ENCODE results near the gene LNX1. TPM values are rescaled to one million over a fixed set of nuclear protein-coding genes. Genes with fewer than 3 reads are reported as not detected.

Gene LNX1
- total RNA-seq, 1 donor from 2014 or later: 0.10 TPM

- H3K4me1 Mint-ChIP-seq (ENCODE audit: low read depth, unreplicated experiment): no peaks in the 10 kb centered on the region
- H3K27me3 Mint-ChIP-seq (ENCODE audit: unreplicated experiment): peaks cover 1% of the 10 kb centered on the region
- H3K27ac Mint-ChIP-seq (ENCODE audit: unreplicated experiment): no peak overlapping the region
- DNase-seq: no peak
- H3K9me3 Mint-ChIP-seq (ENCODE audit: unreplicated experiment): peaks cover 2% of the 10 kb centered on the region
- no peaks in the 10 kb centered on the region for H3K36me3 Mint-ChIP-seq (ENCODE audit: unreplicated experiment)
- no peak overlapping the region for H3K4me3 Mint-ChIP-seq (ENCODE audit: unreplicated experiment)
- TF ChIP-seq, protein P1, sequence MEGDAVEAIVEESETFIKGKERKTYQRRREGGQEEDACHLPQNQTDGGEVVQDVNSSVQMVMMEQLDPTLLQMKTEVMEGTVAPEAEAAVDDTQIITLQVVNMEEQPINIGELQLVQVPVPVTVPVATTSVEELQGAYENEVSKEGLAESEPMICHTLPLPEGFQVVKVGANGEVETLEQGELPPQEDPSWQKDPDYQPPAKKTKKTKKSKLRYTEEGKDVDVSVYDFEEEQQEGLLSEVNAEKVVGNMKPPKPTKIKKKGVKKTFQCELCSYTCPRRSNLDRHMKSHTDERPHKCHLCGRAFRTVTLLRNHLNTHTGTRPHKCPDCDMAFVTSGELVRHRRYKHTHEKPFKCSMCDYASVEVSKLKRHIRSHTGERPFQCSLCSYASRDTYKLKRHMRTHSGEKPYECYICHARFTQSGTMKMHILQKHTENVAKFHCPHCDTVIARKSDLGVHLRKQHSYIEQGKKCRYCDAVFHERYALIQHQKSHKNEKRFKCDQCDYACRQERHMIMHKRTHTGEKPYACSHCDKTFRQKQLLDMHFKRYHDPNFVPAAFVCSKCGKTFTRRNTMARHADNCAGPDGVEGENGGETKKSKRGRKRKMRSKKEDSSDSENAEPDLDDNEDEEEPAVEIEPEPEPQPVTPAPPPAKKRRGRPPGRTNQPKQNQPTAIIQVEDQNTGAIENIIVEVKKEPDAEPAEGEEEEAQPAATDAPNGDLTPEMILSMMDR (IDR thresholded peaks at IDR 0.05; ENCODE audit: partially characterized antibody, unreplicated experiment): no peak
Observed at GRCh38 chr4:53479736-53480525, 111.4 kb downstream of the LNX1 start.

DNA sequence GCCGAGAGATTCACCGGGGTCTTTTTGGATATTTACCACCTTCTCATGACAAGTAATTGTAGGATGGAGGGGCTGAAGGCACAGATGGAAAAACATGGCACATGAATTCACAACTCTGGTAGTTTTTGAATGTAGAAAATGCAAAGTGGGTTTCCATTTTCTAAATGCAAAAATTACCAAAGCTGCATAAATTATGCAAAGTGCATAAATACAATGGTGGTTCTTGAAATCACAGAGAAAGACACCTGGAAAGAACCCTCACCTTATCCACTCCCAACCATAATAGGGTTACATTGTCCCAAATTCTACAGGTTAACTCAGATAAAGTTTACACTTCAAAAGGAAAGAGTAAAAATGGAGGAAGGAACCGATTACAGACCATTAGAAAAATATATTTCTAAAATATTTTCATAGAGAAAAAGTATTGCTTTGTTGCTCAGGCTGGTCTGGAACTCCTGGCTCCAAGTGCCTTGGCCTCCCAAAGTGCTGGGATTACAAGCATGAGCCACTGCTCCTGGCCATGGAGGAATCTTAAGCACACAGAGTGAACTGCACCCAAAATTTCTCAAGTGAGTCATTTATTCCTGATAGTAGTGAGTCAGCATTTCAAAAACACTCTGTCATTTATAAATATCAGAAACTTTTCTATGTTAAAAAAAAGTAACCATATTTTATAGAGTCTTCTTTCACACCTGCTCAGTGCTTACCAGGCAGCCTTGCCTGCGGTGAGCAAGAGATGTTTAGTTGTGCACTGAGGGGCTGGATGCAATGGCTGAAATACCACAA is 112.4 kb downstream of the LNX1 start:
- no peak for DNase-seq
- no peaks in the 10 kb centered on the region for H3K4me1 Mint-ChIP-seq (ENCODE audit: low read depth, unreplicated experiment)
- TF ChIP-seq, protein P1 (IDR thresholded peaks at IDR 0.05; ENCODE audit: partially characterized antibody, unreplicated experiment): no peak
- H3K27me3 Mint-ChIP-seq (ENCODE audit: unreplicated experiment): peaks cover 1% of the 10 kb centered on the region
- H3K27ac Mint-ChIP-seq (ENCODE audit: unreplicated experiment): no peak overlapping the region
- no peaks in the 10 kb centered on the region for H3K36me3 Mint-ChIP-seq (ENCODE audit: unreplicated experiment)
- H3K4me3 Mint-ChIP-seq (ENCODE audit: unreplicated experiment): no peak overlapping the region
- peaks cover 2% of the 10 kb centered on the region for H3K9me3 Mint-ChIP-seq (ENCODE audit: unreplicated experiment)

DNA sequence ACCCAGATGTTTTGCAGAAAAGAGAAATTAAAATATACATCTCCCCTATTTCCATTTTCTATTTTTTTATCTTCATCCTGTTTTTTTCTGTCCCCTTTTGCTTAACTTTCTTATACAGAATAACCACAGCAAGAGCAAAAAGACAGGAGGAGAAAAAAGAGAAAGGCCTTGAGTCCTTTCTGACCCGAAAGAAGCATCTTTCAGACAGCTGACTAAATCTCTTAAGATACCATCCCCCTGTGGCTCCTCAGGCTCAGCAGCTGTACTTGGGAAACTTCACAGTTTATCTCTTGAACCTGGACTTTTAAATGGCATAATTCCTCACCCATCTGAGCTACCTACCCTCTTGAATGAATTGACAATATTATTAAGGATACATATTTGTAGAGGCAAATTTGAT is 113.7 kb downstream of the LNX1 start:
- Mint-ChIP-seq H3K4me3 (ENCODE audit: unreplicated experiment) (no peak overlapping the region), H3K36me3 (ENCODE audit: unreplicated experiment) (no peaks in the 10 kb centered on the region), H3K9me3 (ENCODE audit: unreplicated experiment) (peaks cover 2% of the 10 kb centered on the region), H3K4me1 (ENCODE audit: low read depth, unreplicated experiment) (no peaks in the 10 kb centered on the region), H3K27me3 (ENCODE audit: unreplicated experiment) (no peaks in the 10 kb centered on the region), H3K27ac (ENCODE audit: unreplicated experiment) (no peak overlapping the region)
- DNase-seq: no peak
- TF ChIP-seq, protein P1 (IDR thresholded peaks at IDR 0.05; ENCODE audit: partially characterized antibody, unreplicated experiment): no peak

DNA sequence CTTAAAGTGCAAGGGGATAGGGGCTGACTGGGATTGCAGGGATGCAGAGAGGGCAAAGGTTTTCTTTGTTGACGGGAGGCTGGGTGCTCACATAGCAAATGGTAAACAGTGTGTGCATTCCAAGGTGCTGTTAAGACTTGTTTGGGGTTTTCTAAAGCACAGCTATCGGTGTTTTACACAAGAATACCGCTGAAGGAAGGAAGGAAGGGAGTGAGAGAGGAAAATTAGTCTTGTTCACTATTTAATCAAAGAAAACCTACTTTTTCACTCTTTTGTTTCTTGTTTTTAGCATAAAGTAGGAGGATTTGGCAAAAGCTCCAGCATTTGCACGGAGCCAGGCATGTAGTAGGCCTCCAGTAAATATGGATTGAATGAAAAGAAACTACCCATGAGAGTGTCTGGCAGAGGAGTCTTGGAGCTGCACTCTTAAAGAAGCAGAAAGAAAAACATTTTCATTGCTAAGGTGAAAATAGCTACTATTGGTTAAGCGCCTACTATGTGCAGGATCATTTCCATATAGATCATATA is 114.2 kb downstream of the LNX1 start:
- H3K27ac Mint-ChIP-seq (ENCODE audit: unreplicated experiment): no peak overlapping the region

More for the DNA sequence above, 114.2 kb downstream of the LNX1 start:
- Mint-ChIP-seq H3K4me3 (ENCODE audit: unreplicated experiment) (no peak overlapping the region), H3K36me3 (ENCODE audit: unreplicated experiment) (no peaks in the 10 kb centered on the region), H3K4me1 (ENCODE audit: low read depth, unreplicated experiment) (no peaks in the 10 kb centered on the region), H3K27me3 (ENCODE audit: unreplicated experiment) (no peaks in the 10 kb centered on the region), H3K9me3 (ENCODE audit: unreplicated experiment) (peaks cover 2% of the 10 kb centered on the region)
- TF ChIP-seq, protein P1 (IDR thresholded peaks at IDR 0.05; ENCODE audit: partially characterized antibody, unreplicated experiment): no peak
- no peak for DNase-seq
